CD14-positive monocyte (primary cell): Measurements from ENCODE around the gene MYO1D. TPM values are rescaled to one million over a fixed set of nuclear protein-coding genes. Genes with fewer than 3 reads are reported as not detected.

Experiments used
- DNase-seq, 3 donors: peaks; one replicate each; pipeline ENCODE4 v3.0.0-alpha.2; 2011 to 2022
- H2AFZ ChIP-seq: 2 replicates; pipeline ENCODE4 v1.6.0; 2012; ENCODE audit warnings: mild to moderate bottlenecking, low read depth, low read length, inconsistent platforms; ENCODE audit not compliant: insufficient read depth, poor library complexity, severe bottlenecking
- H3K27ac ChIP-seq, 2 donors: 1 replicate in 1 of 2; 2 replicates in 1 of 2; pipeline ENCODE4 v1.5.1; 2012 to 2013; ENCODE audit warnings: low read length in 2 of 2, control low read depth in 1 of 2, inconsistent platforms in 1 of 2, low read depth in 1 of 2, mild to moderate bottlenecking in 1 of 2
- H3K27me3 ChIP-seq, 2 donors: one replicate each; pipeline versions ENCODE4 v1.6.0 to v1.6.1; 2011 to 2013; ENCODE audit warnings: low read length in 2 of 2; ENCODE audit not compliant: control insufficient read depth in 2 of 2, insufficient read depth in 2 of 2
- H3K36me3 ChIP-seq, 2 donors: replicated peaks in 1 of 2; 1 replicate in 1 of 2; 2 replicates in 1 of 2; pipeline versions ENCODE4 v1.5.1 to v1.6.1; 2012 to 2013; ENCODE audit warnings: low read length in 2 of 2, control low read depth in 1 of 2, inconsistent platforms in 1 of 2, mild to moderate bottlenecking in 1 of 2; ENCODE audit not compliant: insufficient read depth in 2 of 2, control insufficient read depth in 1 of 2
- H3K4me1 ChIP-seq, 2 donors: 1 replicate in 1 of 2; 2 replicates in 1 of 2; pipeline versions ENCODE4 v1.5.1 to v1.6.1; 2012 to 2013; ENCODE audit warnings: low read length in 2 of 2, control low read depth in 1 of 2, inconsistent platforms in 1 of 2, mild to moderate bottlenecking in 1 of 2, moderate library complexity in 1 of 2; ENCODE audit not compliant: insufficient read depth in 2 of 2, control insufficient read depth in 1 of 2
- H3K4me2 ChIP-seq: replicated peaks from 2 replicates; pipeline ENCODE3; 2012; ENCODE audit warnings: low read length, moderate library complexity, mild to moderate bottlenecking; ENCODE audit not compliant: poor library complexity, severe bottlenecking; ENCODE audit errors: extremely low read depth
- H3K4me3 ChIP-seq, 3 experiments: fragments of 200-600 bp in 1 of 3; sonication (generic) in 1 of 3; replicated peaks in 1 of 3; 1 replicate in 2 of 3; 2 replicates in 1 of 3; pipeline ENCODE4 v1.5.1; 2011 to 2013; ENCODE audit warnings: low read length in 3 of 3, mild to moderate bottlenecking in 3 of 3, control low read depth in 2 of 3, low read depth in 2 of 3, inconsistent platforms in 1 of 3, moderate library complexity in 1 of 3
- H3K79me2 ChIP-seq: 2 replicates; pipeline ENCODE4 v1.6.0; 2012; ENCODE audit warnings: mild to moderate bottlenecking, control low read depth, inconsistent platforms, low read length, moderate library complexity; ENCODE audit not compliant: insufficient read depth
- H3K9ac ChIP-seq: 2 replicates; pipeline ENCODE4 v1.6.0; 2017; ENCODE audit warnings: low read length, mild to moderate bottlenecking; ENCODE audit not compliant: insufficient read depth, poor library complexity, severe bottlenecking
- H3K9me3 ChIP-seq, 2 donors: replicated peaks in 1 of 2; 1 replicate in 1 of 2; 2 replicates in 1 of 2; pipeline versions ENCODE4 v1.5.1 to v1.6.1; 2012 to 2013; ENCODE audit warnings: low read length in 2 of 2, control low read depth in 1 of 2; ENCODE audit not compliant: control insufficient read depth in 1 of 2, insufficient read depth in 1 of 2
- H4K20me1 ChIP-seq: 2 replicates; pipeline ENCODE4 v1.6.0; 2012; ENCODE audit warnings: mild to moderate bottlenecking, low read length, control low read depth, moderate library complexity; ENCODE audit not compliant: insufficient read depth
- H3K27ac Mint-ChIP-seq, 7 donors: one replicate each; pipeline ENCODE4 v1.8.0; 2020; ENCODE audit warnings: mild to moderate bottlenecking in 7 of 7, mixed read lengths in 7 of 7, moderate library complexity in 6 of 7, inconsistent platforms in 2 of 7
- H3K27me3 Mint-ChIP-seq, 3 donors: one replicate each; pipeline ENCODE4 v1.8.0; 2021 to 2022; ENCODE audit warnings: low read depth in 3 of 3, mild to moderate bottlenecking in 3 of 3, mixed read lengths in 3 of 3, moderate library complexity in 3 of 3, inconsistent platforms in 1 of 3
- H3K36me3 Mint-ChIP-seq, 2 donors: one replicate each; pipeline ENCODE4 v1.8.0; 2020; ENCODE audit warnings: mixed read lengths in 2 of 2, inconsistent platforms in 1 of 2, mild to moderate bottlenecking in 1 of 2
- H3K4me1 Mint-ChIP-seq: one replicate; pipeline ENCODE4 v1.8.0; 2020; ENCODE audit warnings: mild to moderate bottlenecking, mixed read lengths
- H3K4me3 Mint-ChIP-seq, 2 donors: one replicate each; pipeline ENCODE4 v1.8.0; 2020; ENCODE audit warnings: mild to moderate bottlenecking in 2 of 2, mixed read lengths in 2 of 2, moderate library complexity in 1 of 2
- H3K9me3 Mint-ChIP-seq, 7 donors: one replicate each; pipeline ENCODE4 v1.8.0; 2020 to 2022; ENCODE audit warnings: mixed read lengths in 7 of 7, mild to moderate bottlenecking in 6 of 7, moderate library complexity in 6 of 7, inconsistent platforms in 2 of 7
- CTCF ChIP-seq: fragments of 200-600 bp; IDR thresholded peaks from one replicate; pipeline ENCODE4 v1.8.0; 2022; ENCODE audit warnings: antibody characterized with exemption, mild to moderate bottlenecking
- WGBS: methylation state at CpG from one replicate; pipeline ENCODE4 v1.1.5; 2013; ENCODE audit warnings: missing lambda C conversion rate; ENCODE audit not compliant: insufficient coverage; 5-methylcytosine and 5-hydroxymethylcytosine counted together
- intact Hi-C, 2 donors: fragments of 100-400 bp; cut with micrococcal nuclease; formaldehyde crosslinking; loops; one replicate each; pipeline versions ENCODE4 v1.15.0 to v1.15.1; 2023
- polyA plus RNA-seq, 3 donors: library from polyadenylated mRNA; depleted of rRNA in 1 of 3; unstranded in 2 of 3; stranded (reverse) in 1 of 3; fragments of 300-500 nt in 2 of 3; fragments of >200 nt in 1 of 3; fragmentation: Illumina TruSeq in 2 of 3; gene quantifications; 1 replicate in 2 of 3; 2 replicates in 1 of 3; pipeline ENCODE4 v1.2.3, GENCODE V29; 2012 to 2021

MYO1D gene
- polyA plus RNA-seq, 3 donors, result 0.22 to 0.39 (median 0.26) TPM

DNA sequence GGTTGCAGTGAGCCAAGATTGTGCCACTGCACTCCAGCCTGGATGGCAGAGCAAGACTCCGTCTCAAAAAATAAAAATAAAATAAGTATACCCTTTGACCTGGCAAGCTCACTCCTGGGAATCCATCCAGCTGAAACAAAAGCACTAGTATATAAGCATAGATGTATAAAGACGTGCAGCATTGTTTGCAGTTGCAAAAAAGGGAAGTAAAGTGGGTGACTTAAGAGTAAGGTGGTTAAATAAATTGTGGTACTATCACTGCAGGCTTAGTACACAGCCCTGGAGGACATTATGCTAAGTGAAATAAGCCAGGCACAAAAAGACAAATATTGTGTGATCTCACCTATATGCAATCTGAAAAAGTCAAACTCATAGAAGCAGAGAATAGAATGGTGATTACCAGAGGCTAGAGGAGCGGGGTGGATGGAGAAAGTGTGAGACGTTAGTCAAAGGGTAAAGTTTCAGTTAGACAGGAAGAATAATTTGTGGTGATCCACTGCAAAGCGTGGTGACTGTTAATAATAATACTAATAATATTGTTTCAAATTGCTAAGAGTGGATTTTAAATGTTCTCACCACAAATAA, 113.0 kb downstream of the MYO1D start:
- TF ChIP-seq CTCF, result no peak
- Histone ChIP-seq H3K79me2 (no peaks in the 10 kb centered on the region), H4K20me1 (no peaks in the 10 kb centered on the region), H3K27ac (no peak overlapping the region), H3K36me3 (no peaks in the 10 kb centered on the region), H3K27me3 (no peaks in the 10 kb centered on the region), H3K9me3 (no peaks in the 10 kb centered on the region), H3K4me1 (no peaks in the 10 kb centered on the region), H3K9ac (no peak overlapping the region), H3K4me2 (no peak overlapping the region), H2AFZ (no peak overlapping the region), H3K4me3 (no peak overlapping the region)
- no peak for DNase-seq
- H3K9me3 Mint-ChIP-seq, result peaks cover 0 to 3% (median 0%) of the 10 kb centered on the region in 7 donors
- intact Hi-C loops, result no loop called here
- WGBS, result 0% methylated on average over 1 of the region's 5 CpGs
- H3K4me1 Mint-ChIP-seq, result no peaks in the 10 kb centered on the region
- peaks cover under 1 to 7% (median 2%) of the 10 kb centered on the region in 3 donors for H3K27me3 Mint-ChIP-seq
- peak overlapping the region in 1 of 7 donors; percentile 9 for H3K27ac Mint-ChIP-seq
- H3K36me3 Mint-ChIP-seq, result no peaks in the 10 kb centered on the region
- H3K4me3 Mint-ChIP-seq, result no peak overlapping the region

DNA sequence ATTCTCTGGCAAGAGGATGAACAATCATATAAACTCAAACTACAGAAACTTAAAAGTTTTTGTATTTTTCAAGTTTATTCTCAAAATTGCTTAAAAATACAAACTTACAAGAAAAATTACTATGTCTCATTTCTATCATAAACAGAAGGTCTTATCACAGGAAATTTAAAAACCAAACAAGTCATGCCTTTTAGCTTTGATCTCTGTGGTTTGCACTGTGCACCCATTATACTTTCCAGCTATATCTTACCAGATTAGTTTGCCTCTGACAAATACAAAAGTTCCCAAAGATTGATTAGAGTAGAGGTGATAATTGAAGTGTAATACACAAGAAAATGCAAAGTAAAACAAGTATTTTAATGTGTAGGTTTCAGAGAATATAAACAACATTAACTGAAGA, 117.4 kb downstream of the MYO1D start:
- Histone ChIP-seq H3K9me3 (no peaks in the 10 kb centered on the region), H3K27me3 (peaks cover 0 to 4% of the 10 kb centered on the region in 2 donors), H3K4me3 (no peak overlapping the region), H4K20me1 (no peaks in the 10 kb centered on the region), H3K9ac (no peak overlapping the region), H2AFZ (no peak overlapping the region), H3K36me3 (no peaks in the 10 kb centered on the region), H3K79me2 (no peaks in the 10 kb centered on the region), H3K27ac (no peak overlapping the region), H3K4me2 (no peak overlapping the region), H3K4me1 (no peaks in the 10 kb centered on the region)
- Mint-ChIP-seq H3K4me1 (no peaks in the 10 kb centered on the region), H3K27me3 (peaks cover 0 to 6% (median 0%) of the 10 kb centered on the region in 3 donors), H3K27ac (no peak overlapping the region), H3K9me3 (peaks cover 0 to 5% (median 0%) of the 10 kb centered on the region in 7 donors), H3K36me3 (no peaks in the 10 kb centered on the region), H3K4me3 (no peak overlapping the region)
- intact Hi-C loops, result loop anchor here (5.0 kb wide), 2 partner anchors 102 to 277 kb away; no protein-coding TSS in a partner anchor
- DNase-seq, result no peak
- TF ChIP-seq CTCF, result no peak
